ENCODE results near the gene TP53I3. TPM values are rescaled to one million over a fixed set of nuclear protein-coding genes. Genes with fewer than 3 reads are reported as not detected.
"Not testable (repeated sequence)": the region's sequence is repeated elsewhere in the genome, so short reads cannot be mapped to it uniquely, and the experiment has no call there.

The TP53I3 gene
- total RNA-seq, 4 donors from 2014 or later: 11.3 to 44.9 (median 17.2) TPM

- ATAC-seq (ENCODE audit: low FRiP score): no peak
- no peak for TF ChIP-seq CTCF (IDR thresholded peaks at IDR 0.05)
- DNase-seq (ENCODE audit: low spot score): no peak
These were observed 35.7 kb downstream of the TP53I3 start for GRCh38 chr2:24048769-24049484.

- no peak for TF ChIP-seq CTCF (IDR thresholded peaks at IDR 0.05)
- DNase-seq (ENCODE audit: low spot score): no peak
- ATAC-seq (ENCODE audit: low FRiP score): no peak
These were observed 37.0 kb downstream of the TP53I3 start for GRCh38 chr2:24047703-24048033.

- ATAC-seq (ENCODE audit: low FRiP score): peak; percentile 99
- TF ChIP-seq CTCF (IDR thresholded peaks at IDR 0.05): no peak
- DNase-seq (ENCODE audit: low spot score): peak; percentile 83
These were observed 37.5 kb downstream of the TP53I3 start, which contains the start of gene WDCP for GRCh38 chr2:24046930-24047702. TSS of gene WDCP (minus strand) at chr2:24047391. CDS start at chr2:24039494, 7,897 bp downstream.

GRCh38 chr2:24046599-24046929, 38.1 kb downstream of the TP53I3 start:
- DNase-seq (ENCODE audit: low spot score): no peak
- ATAC-seq (ENCODE audit: low FRiP score): no peak

GRCh38 chr2:24045511-24046508, 38.8 kb downstream of the TP53I3 start:
- DNase-seq (ENCODE audit: low spot score) (no peak), ATAC-seq (ENCODE audit: low FRiP score) (no peak)
- no peak for TF ChIP-seq CTCF (IDR thresholded peaks at IDR 0.05)

More at GRCh38 chr2:24046599-24046929, 38.1 kb downstream of the TP53I3 start:
- no peak for TF ChIP-seq CTCF (IDR thresholded peaks at IDR 0.05)

GRCh38 chr2:24043133-24043532, 41.5 kb downstream of the TP53I3 start:
- not testable (repeated sequence) for ATAC-seq (ENCODE audit: low FRiP score)

GRCh38 chr2:24040511-24040910, 44.1 kb downstream of the TP53I3 start:
- TF ChIP-seq CTCF (IDR thresholded peaks at IDR 0.05): no peak
- DNase-seq (ENCODE audit: low spot score) (no peak), ATAC-seq (ENCODE audit: low FRiP score) (no peak)

More at GRCh38 chr2:24043133-24043532, 41.5 kb downstream of the TP53I3 start:
- not testable (repeated sequence) for DNase-seq (ENCODE audit: low spot score)

Data from omental fat pad (tissue), 4 donors.